Coronary artery (tissue), 2 donors: ENCODE data around the gene DGKI.
"Not testable (repeated sequence)": the region's sequence is repeated elsewhere in the genome, so short reads cannot be mapped to it uniquely, and the experiment has no call there.

Experiments
- DNase-seq: peaks from one replicate; pipeline ENCODE4 v3.0.0-alpha.2; 2017; ENCODE audit warnings: low spot score
- H3K27ac ChIP-seq, 2 donors: fragments of 200-600 bp; sonication (generic); one replicate each; pipeline ENCODE4 v1.5.1; 2016 to 2019
- H3K4me3 ChIP-seq: fragments of 200-600 bp; sonication (generic); 2 replicates; pipeline ENCODE4 v1.5.1; 2016; ENCODE audit warnings: mild to moderate bottlenecking, moderate library complexity
- CTCF ChIP-seq: fragments of 200-600 bp; sonication (generic); IDR thresholded peaks from one replicate; pipeline ENCODE4 v1.5.1; 2019; ENCODE audit warnings: antibody characterized with exemption

DGKI gene

GRCh38 chr7:137727413-137727812, 119.4 kb downstream of the DGKI start:
- no peak overlapping the region for H3K27ac ChIP-seq
- no peak for TF ChIP-seq CTCF

DNA sequence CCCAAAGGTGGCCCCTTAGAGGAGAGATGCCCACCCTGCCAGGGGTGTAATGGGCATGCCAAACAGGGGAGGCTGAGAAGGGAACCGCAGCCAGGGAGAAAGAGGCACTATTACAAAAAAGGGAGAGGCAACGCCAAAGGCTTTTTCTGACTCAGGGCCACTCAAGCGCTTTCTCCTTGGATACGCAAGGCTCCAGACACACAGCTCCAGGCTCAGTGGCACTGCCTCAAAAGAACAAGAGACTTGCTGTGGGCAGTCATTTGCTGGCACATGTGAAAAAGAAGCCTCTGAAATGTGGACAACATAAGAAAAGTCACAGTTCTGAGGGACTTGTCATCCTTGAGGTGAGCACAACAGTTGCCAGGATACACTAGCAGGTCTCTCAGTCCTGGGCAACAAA, 128.4 kb downstream of the DGKI start:
- TF ChIP-seq CTCF: no peak
- H3K27ac ChIP-seq: no peak overlapping the region
- no peak overlapping the region for H3K4me3 ChIP-seq
- no peak for DNase-seq

More at GRCh38 chr7:137727413-137727812, 119.4 kb downstream of the DGKI start:
- H3K4me3 ChIP-seq: no peak overlapping the region
- no peak for DNase-seq

DNA sequence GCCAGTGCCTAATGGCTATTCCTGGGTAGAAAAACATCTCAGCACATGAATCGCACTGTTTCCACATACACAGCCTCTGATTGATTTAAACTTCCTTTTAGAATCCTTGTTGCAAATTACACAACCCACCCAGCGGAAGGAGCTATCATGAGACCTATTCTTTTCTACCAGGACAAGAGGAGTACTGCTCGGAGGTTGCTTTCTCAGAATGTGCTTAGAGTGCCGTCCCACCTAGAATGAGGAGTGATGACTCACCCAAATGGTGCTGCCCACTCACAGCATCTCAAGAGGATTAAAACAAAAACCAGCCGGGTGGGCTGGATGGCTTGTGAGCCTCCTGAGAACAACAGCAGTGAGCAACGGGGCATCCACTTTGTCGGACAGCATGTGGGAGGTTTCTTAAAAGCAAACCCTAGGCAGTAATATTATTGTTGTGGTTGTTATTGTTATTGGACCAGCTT, 128.9 kb downstream of the DGKI start:
- no peak overlapping the region for H3K27ac ChIP-seq
- TF ChIP-seq CTCF: no peak
- DNase-seq: no peak
- H3K4me3 ChIP-seq: no peak overlapping the region

- TF ChIP-seq CTCF: no peak
- no peak overlapping the region for H3K27ac ChIP-seq
- H3K4me3 ChIP-seq: no peak overlapping the region
- no peak for DNase-seq
Measured at GRCh38 chr7:137717045-137717444, 129.7 kb downstream of the DGKI start.

DNA sequence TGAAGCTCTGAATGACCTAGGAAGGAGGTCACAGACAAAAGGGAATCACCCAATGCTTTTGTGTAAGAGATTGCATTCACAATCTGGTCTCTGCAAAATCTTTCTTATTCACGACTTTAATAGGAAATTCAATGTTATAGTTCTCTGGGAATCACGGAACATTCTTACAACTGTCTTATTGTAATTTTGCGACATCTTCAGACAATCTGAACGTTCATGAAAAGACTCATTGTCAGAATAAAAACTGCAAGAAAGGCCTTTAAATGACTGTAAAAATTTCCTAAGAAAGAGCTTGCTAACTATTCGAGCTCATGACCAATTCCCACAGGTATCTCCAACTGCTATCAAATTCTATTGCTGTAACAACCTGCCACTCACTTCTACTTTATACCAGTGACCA, 130.7 kb downstream of the DGKI start:
- Histone ChIP-seq H3K27ac (no peak overlapping the region), H3K4me3 (no peak overlapping the region)
- TF ChIP-seq CTCF: no peak
- DNase-seq: no peak

- H3K27ac ChIP-seq: no peak overlapping the region
- no peak for TF ChIP-seq CTCF
- H3K4me3 ChIP-seq: no peak overlapping the region
- DNase-seq: no peak
Measured at GRCh38 chr7:137715533-137715932, 131.2 kb downstream of the DGKI start.

- no peak for TF ChIP-seq CTCF
- Histone ChIP-seq H3K27ac (no peak overlapping the region), H3K4me3 (no peak overlapping the region)
- DNase-seq: no peak
Measured at GRCh38 chr7:137715121-137715520, 131.7 kb downstream of the DGKI start.

DNA sequence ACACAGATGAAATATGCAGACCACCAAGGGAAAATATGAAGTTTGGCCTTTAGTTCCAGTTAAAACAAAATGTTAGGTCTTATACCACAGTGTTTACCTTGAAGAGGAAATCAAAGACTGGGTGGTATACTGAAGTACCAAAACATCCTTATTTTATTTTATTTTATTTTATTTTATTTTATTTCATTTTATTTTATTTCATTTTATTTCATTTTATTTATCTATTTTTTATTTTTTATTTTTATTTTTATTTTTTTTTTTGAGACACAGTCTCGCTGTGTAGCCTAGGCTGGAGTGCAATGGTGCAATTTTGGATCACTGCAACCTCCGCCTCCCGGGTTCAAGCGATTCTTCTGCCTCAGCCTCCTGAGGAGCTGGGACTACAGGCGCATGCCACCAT, 140.4 kb downstream of the DGKI start:
- DNase-seq, H3K4me3 ChIP-seq, H3K27ac ChIP-seq: not testable (repeated sequence)
